Ishikawa (cell line): ENCODE measurements around the gene SYK.

ENCODE experiments used
- CEBPB ChIP-seq: IDR thresholded peaks from 2 replicates; pipeline ENCODE4 v1.6.1; 2012
- CREB1 ChIP-seq: IDR thresholded peaks from 2 replicates; pipeline ENCODE4 v1.6.1; 2012; ENCODE audit warnings: low read depth
- EGR1 ChIP-seq: IDR thresholded peaks from 2 replicates; pipeline ENCODE4 v1.6.1; 2012
- EP300 ChIP-seq: IDR thresholded peaks from 2 replicates; pipeline ENCODE4 v1.6.1; 2012; ENCODE audit warnings: borderline replicate concordance
- FOXM1 ChIP-seq: IDR thresholded peaks from 2 replicates; pipeline ENCODE4 v1.6.1; 2012; ENCODE audit warnings: low read depth, borderline replicate concordance
- NFIC ChIP-seq: IDR thresholded peaks from 2 replicates; pipeline ENCODE4 v1.6.1; 2012
- RAD21 ChIP-seq: IDR thresholded peaks from 2 replicates; pipeline ENCODE4 v1.6.1; 2012; ENCODE audit warnings: low read depth
- TAF1 ChIP-seq: IDR thresholded peaks from 2 replicates; pipeline ENCODE4 v1.6.1; 2012; ENCODE audit warnings: low read depth, mild to moderate bottlenecking
- TCF12 ChIP-seq: IDR thresholded peaks from 2 replicates; pipeline ENCODE4 v1.6.1; 2012; ENCODE audit warnings: low read depth
- TEAD4 ChIP-seq: IDR thresholded peaks from 2 replicates; pipeline ENCODE4 v1.6.1; 2012
- YY1 ChIP-seq: IDR thresholded peaks from 2 replicates; pipeline ENCODE4 v1.6.1; 2012; ENCODE audit warnings: low read depth
- ZBTB7A ChIP-seq: IDR thresholded peaks from 2 replicates; pipeline ENCODE4 v1.6.1; 2012; ENCODE audit warnings: low read depth
- TF ChIP-seq, protein P1 (sequence below): IDR thresholded peaks from 2 replicates; pipeline ENCODE4 v1.6.1; 2012; ENCODE audit warnings: low read depth, mild to moderate bottlenecking
- TF ChIP-seq, protein P2 (sequence below): IDR thresholded peaks from 2 replicates; pipeline ENCODE4 v1.6.1; 2012
- TF ChIP-seq, protein P3 (sequence below): IDR thresholded peaks from 2 replicates; pipeline ENCODE4 v1.6.1; 2012

SYK gene

DNA sequence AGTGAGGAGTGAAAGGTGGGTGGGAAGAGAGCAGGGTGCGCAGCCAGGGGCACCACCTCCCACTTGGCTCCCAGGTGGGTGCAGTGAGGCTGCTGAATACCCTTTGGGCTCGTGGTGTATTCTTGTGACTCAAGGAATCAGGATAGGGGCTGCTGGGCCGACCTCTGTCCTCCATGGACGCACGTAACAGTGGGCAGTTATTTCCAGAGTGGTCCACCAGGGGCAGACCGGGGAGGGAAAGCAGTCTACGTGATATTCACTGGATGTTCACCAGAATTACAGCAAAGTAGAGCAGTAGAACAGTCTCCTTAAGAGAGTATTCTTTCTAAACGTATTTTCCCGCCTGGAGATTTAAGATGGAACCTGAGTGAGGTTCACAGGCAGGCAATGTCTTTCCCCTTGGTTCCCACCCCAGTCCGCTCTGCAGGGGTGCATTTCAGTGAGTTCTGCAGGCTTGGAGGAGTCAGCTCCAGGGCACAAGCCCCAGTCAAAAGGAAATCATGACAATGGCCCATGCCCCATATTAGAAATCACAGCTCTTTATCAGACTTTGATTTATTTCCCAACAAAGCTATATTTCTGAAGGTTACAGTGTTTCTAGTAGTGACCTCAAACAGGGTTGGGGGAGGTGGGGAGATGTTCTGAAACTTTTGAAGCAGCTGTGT lies 88.7 kb downstream of the SYK start:
- TF ChIP-seq, protein P1, sequence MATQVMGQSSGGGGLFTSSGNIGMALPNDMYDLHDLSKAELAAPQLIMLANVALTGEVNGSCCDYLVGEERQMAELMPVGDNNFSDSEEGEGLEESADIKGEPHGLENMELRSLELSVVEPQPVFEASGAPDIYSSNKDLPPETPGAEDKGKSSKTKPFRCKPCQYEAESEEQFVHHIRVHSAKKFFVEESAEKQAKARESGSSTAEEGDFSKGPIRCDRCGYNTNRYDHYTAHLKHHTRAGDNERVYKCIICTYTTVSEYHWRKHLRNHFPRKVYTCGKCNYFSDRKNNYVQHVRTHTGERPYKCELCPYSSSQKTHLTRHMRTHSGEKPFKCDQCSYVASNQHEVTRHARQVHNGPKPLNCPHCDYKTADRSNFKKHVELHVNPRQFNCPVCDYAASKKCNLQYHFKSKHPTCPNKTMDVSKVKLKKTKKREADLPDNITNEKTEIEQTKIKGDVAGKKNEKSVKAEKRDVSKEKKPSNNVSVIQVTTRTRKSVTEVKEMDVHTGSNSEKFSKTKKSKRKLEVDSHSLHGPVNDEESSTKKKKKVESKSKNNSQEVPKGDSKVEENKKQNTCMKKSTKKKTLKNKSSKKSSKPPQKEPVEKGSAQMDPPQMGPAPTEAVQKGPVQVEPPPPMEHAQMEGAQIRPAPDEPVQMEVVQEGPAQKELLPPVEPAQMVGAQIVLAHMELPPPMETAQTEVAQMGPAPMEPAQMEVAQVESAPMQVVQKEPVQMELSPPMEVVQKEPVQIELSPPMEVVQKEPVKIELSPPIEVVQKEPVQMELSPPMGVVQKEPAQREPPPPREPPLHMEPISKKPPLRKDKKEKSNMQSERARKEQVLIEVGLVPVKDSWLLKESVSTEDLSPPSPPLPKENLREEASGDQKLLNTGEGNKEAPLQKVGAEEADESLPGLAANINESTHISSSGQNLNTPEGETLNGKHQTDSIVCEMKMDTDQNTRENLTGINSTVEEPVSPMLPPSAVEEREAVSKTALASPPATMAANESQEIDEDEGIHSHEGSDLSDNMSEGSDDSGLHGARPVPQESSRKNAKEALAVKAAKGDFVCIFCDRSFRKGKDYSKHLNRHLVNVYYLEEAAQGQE, result no peak
- TF ChIP-seq CREB1, result no peak
- no peak for TF ChIP-seq YY1
- no peak for TF ChIP-seq TEAD4
- TF ChIP-seq, protein P2, sequence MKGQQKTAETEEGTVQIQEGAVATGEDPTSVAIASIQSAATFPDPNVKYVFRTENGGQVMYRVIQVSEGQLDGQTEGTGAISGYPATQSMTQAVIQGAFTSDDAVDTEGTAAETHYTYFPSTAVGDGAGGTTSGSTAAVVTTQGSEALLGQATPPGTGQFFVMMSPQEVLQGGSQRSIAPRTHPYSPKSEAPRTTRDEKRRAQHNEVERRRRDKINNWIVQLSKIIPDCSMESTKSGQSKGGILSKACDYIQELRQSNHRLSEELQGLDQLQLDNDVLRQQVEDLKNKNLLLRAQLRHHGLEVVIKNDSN, result no peak
- no peak for TF ChIP-seq TAF1
- no peak for TF ChIP-seq ZBTB7A
- TF ChIP-seq, protein P3, sequence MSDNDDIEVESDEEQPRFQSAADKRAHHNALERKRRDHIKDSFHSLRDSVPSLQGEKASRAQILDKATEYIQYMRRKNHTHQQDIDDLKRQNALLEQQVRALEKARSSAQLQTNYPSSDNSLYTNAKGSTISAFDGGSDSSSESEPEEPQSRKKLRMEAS, result no peak
- TF ChIP-seq EGR1, result no peak
- no peak for TF ChIP-seq RAD21
- no peak for TF ChIP-seq TCF12
- TF ChIP-seq EP300, result no peak
- TF ChIP-seq FOXM1, result no peak

DNA sequence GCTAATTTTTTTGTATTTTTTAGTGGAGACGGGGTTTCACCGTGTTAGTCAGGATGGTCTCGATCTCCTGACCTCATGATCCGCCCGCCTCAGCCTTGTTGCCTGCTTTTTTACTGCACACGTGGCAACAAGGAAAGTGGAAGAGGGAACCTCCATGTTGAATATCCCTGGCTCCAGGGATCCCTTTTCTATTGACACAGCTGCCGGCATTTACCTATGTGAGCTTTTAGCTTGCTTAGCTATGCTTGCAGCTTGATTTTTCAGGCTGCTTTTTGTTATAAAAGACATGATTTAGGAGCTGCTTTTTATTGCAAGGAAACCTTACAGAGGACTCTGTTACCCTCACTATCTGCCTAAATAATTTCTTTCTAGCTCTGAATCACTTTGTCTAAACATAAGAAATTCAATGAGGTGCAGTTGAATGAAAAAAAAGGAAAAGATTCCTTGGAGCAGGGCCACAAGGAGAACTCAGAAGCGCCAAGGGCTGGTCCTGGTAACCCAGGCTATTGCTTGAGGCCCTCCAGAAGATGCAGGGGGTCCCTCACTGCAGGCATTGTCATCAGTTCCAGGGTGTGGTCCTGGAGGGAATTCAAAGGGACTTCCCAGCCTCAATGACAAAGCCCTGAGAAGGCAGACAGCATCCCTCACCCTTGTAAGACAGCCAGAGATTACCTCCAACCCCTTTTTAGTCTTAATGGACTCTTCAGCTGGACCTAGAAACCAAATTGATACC lies 89.9 kb downstream of the SYK start:
- TF ChIP-seq CEBPB, result no peak
- TF ChIP-seq, protein P2, result no peak
- TF ChIP-seq NFIC, result no peak
- no peak for TF ChIP-seq TCF12
- TF ChIP-seq, protein P1, result no peak
- no peak for TF ChIP-seq TEAD4
- TF ChIP-seq EP300, result no peak
- TF ChIP-seq, protein P3, result no peak
- no peak for TF ChIP-seq ZBTB7A
- TF ChIP-seq CREB1, result no peak
- TF ChIP-seq FOXM1, result no peak
- no peak for TF ChIP-seq TAF1
- no peak for TF ChIP-seq YY1
- no peak for TF ChIP-seq RAD21
- TF ChIP-seq EGR1, result no peak

DNA sequence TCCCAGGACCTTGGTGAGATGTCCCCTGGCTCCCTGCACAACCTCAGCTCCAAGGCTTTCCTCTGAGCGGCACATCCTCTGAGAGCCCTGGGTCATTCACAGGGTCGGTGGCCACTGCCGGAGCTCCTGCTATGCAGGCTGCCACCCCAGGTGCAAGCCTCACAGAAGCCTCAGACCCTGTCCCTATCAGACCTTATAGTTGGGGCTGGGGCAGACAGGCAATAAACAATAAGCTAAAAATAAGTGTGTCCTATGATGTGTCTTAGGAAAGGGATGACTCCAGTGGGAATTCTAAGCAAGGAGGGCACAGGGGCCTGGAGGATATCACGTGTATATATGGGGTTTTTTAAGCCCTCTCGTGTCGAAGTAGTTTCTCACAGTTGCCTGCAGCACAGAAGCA lies 91.3 kb downstream of the SYK start:
- TF ChIP-seq TAF1 (no peak), FOXM1 (no peak)
- TF ChIP-seq, protein P1, result no peak

DNA sequence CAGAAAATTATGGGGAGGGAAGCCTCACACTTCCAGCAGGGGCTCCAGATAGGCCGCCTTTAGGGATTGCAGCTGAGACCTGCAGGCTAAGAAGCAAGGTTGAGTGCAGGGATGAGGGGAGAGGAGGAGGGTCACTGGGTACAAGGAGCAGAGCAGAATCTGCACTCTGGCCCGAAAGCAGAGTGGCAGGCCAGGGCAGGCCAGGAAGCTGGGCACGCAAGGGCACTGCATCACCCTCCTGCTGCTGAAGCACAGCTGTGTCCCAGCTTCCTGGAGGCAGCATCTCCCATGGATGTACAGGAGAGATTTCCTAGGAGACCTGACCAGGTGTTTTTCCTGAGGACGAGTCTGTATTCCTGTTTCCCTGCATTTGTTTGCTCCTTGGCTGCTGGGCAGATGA lies 92.1 kb downstream of the SYK start:
- TF ChIP-seq, protein P3, result no peak
- TF ChIP-seq TCF12 (no peak), TEAD4 (no peak), CREB1 (no peak), YY1 (no peak), EP300 (no peak), EGR1 (no peak), CEBPB (no peak), ZBTB7A (no peak), RAD21 (no peak), TAF1 (no peak), FOXM1 (no peak)
- TF ChIP-seq, protein P1, result no peak
- TF ChIP-seq, protein P2, result no peak
